Heart right ventricle (tissue), 16 donors: ENCODE results near the gene SIL1. TPM values are rescaled to one million over a fixed set of nuclear protein-coding genes. Genes with fewer than 3 reads are reported as not detected.

Source experiments
- ATAC-seq, 8 donors: fragments of 200-7000 bp; cut with Tn5 transposase; one replicate each; pipeline ENCODE4 v1.9.1; 2020; ENCODE audit warnings: mild to moderate bottlenecking in 8 of 8, moderate library complexity in 8 of 8, moderate number of reproducible peaks in 1 of 8
- DNase-seq, 2 donors: peaks; one replicate each; pipeline ENCODE4 v3.0.0-alpha.2; 2020
- H3K27ac ChIP-seq, 10 donors: fragments of 200-600 bp; sonication (generic) in 2 of 10; one replicate each; pipeline versions ENCODE4 v1.5.0 to v1.8.0; 2020 to 2022; ENCODE audit warnings: mild to moderate bottlenecking in 3 of 10
- H3K27me3 ChIP-seq, 7 donors: fragments of 200-600 bp; one replicate each; pipeline ENCODE4 v1.8.0; 2021 to 2022; ENCODE audit warnings: mild to moderate bottlenecking in 2 of 7
- H3K36me3 ChIP-seq, 9 donors: fragments of 200-600 bp; sonication (generic) in 1 of 9; one replicate each; pipeline versions ENCODE4 v1.5.0 to v1.8.0; 2020 to 2022; ENCODE audit warnings: mild to moderate bottlenecking in 2 of 9
- H3K4me1 ChIP-seq, 9 donors: fragments of 200-600 bp; sonication (generic) in 1 of 9; one replicate each; pipeline versions ENCODE4 v1.5.0 to v1.8.0; 2020 to 2022; ENCODE audit warnings: mild to moderate bottlenecking in 4 of 9
- H3K4me3 ChIP-seq, 10 donors: fragments of 200-600 bp; sonication (generic) in 2 of 10; one replicate each; pipeline versions ENCODE4 v1.5.0 to v1.8.0; 2020 to 2022; ENCODE audit warnings: mild to moderate bottlenecking in 7 of 10, moderate library complexity in 2 of 10
- H3K9me3 ChIP-seq, 11 donors: fragments of 200-600 bp in 10 of 11; sonication (generic) in 2 of 11; one replicate each; pipeline versions ENCODE4 v1.5.0 to v1.8.0; 2013 to 2022; ENCODE audit warnings: mild to moderate bottlenecking in 2 of 11, control low read depth in 1 of 11, moderate library complexity in 1 of 11
- CTCF ChIP-seq, 9 donors: fragments of 200-600 bp; sonication (generic) in 2 of 9; IDR thresholded peaks; one replicate each; pipeline versions ENCODE4 v1.5.0 to v1.8.0; 2021 to 2022; ENCODE audit warnings: antibody characterized with exemption in 9 of 9, mild to moderate bottlenecking in 5 of 9, moderate library complexity in 1 of 9
- WGBS, 2 donors: extraction: QIAGEN DNeasy Blood & Tissue Kit; methylation state at CpG; one replicate each; pipeline ENCODE4 v1.1.7; 2013; ENCODE audit warnings: inconsistent platforms in 1 of 2; 5-methylcytosine and 5-hydroxymethylcytosine counted together
- intact Hi-C, 10 donors: fragments of 100-400 bp; cut with DNase I; formaldehyde crosslinking; loops; one replicate each; pipeline versions ENCODE4 v1.11.1 to v1.14.2; 2022
- polyA plus RNA-seq, 2 donors: library from polyadenylated mRNA; stranded (reverse); fragments of 200-250 nt; gene quantifications; one replicate each; pipeline ENCODE4 v1.2.3, GENCODE V29; 2013
- total RNA-seq, 10 donors: library from RNA; stranded (reverse); fragmentation: NEBNext Ultra II Directional in 3 of 10; extraction: Animal tissue kit (Norgen Biotek cat#: 25700) in 3 of 10; gene quantifications; one replicate each; pipeline versions ENCODE4 v1.2.1 to v1.2.4, GENCODE V29; 2021 to 2023
- donor health status: Arrhythmogenic right ventricular cardiomyopathy.
- donor health status: ischemic (EF 13 %, LVEDD 7.1; RV severe dilation, severe dysfunction).
- donor health status: healthy with polysubstance abuse.
- donor health status: DM: no; HTN: yes; CAD: no.
- donor health status: DM: no; HTN: no; CAD: no.
- donor health status: ischemic (EF 25% LVEDD 6.9; RV normal size, moderate dysfunction).
- donor health status: ischemic (EF 25% LVEDD 5.7; RV mildly dilated, moderate dysfunction).
- donor health status: healthy.
- donor health status: DM: yes; HTN: yes; CAD: no.
- donor health status: Ischemic cardiomyopathy.
- donor health status: ischemic (EF 35%, LVEDD 5.7; RV mildly dilated, moderate dysfunction).
- donor health status: nonischemic (EF 11% LVEDD 7.7; RV severe dilation, severe dysfunction).
- donor health status: DM: yes; HTN: yes; CAD: no.
- donor health status: PGD.
- donor health status: ischemic (EF 29% LVEDD 5.4; RV normal size, mild dysfunction).
- donor health status: nonischemic (EF 23%, LVEDD 6.1; RV moderate dilation, normal function).

SIL1 gene
- total and polyA plus RNA-seq, 12 donors, result 26.7 to 94.7 (median 44.3) TPM

GRCh38 chr5:139090581-139090980 is 107.6 kb downstream of the SIL1 start:
- Histone ChIP-seq H3K4me3 (no peak overlapping the region), H3K27me3 (no peaks in the 10 kb centered on the region), H3K4me1 (peaks cover 0 to 19% (median 9%) of the 10 kb centered on the region in 9 donors), H3K27ac (no peak overlapping the region), H3K36me3 (no peaks in the 10 kb centered on the region), H3K9me3 (no peaks in the 10 kb centered on the region)
- ATAC-seq (no peak), DNase-seq (no peak)
- 97 to 98% methylated on average over 5 of the region's 5 CpGs for WGBS, 2 donors
- intact Hi-C loops, result loop anchor here in 9 of 10 donors (2.0 to 10.0 kb wide), 4 partner anchors 167 to 174 kb away; no protein-coding TSS in a partner anchor
- no peak for TF ChIP-seq CTCF (IDR thresholded peaks at IDR 0.05)

- TF ChIP-seq CTCF (IDR thresholded peaks at IDR 0.05), result no peak
- Histone ChIP-seq H3K4me3 (no peak overlapping the region), H3K36me3 (no peaks in the 10 kb centered on the region), H3K27me3 (no peaks in the 10 kb centered on the region), H3K4me1 (peaks cover 0 to 16% (median 9%) of the 10 kb centered on the region in 9 donors), H3K27ac (no peak overlapping the region), H3K9me3 (no peaks in the 10 kb centered on the region)
- intact Hi-C loops, result no loop called here
- WGBS, 2 donors, result 38 to 39% methylated on average over 1 of the region's 1 CpG
- ATAC-seq, result no peak
- DNase-seq, result no peak
Measured at GRCh38 chr5:139088024-139088423, 110.1 kb downstream of the SIL1 start.

- H3K4me3 ChIP-seq, result no peak overlapping the region
- TF ChIP-seq CTCF (IDR thresholded peaks at IDR 0.05), result no peak
- 87 to 92% methylated on average over 2 of the region's 2 CpGs for WGBS, 2 donors
- no peaks in the 10 kb centered on the region for H3K36me3 ChIP-seq
- ATAC-seq (no peak), DNase-seq (no peak)
- H3K27me3 ChIP-seq, result no peaks in the 10 kb centered on the region
- no peak overlapping the region for H3K27ac ChIP-seq
- no peaks in the 10 kb centered on the region for H3K9me3 ChIP-seq
- peaks cover 0 to 11% (median 0%) of the 10 kb centered on the region in 9 donors for H3K4me1 ChIP-seq
- intact Hi-C loops, result no loop called here
Measured at GRCh38 chr5:139082813-139083498, 115.2 kb downstream of the SIL1 start.

GRCh38 chr5:139079991-139080610 is 118.1 kb downstream of the SIL1 start:
- no peak overlapping the region for H3K4me3 ChIP-seq
- DNase-seq, result no peak
- no peaks in the 10 kb centered on the region for H3K36me3 ChIP-seq
- no peaks in the 10 kb centered on the region for H3K27me3 ChIP-seq
- WGBS, 2 donors, result 94 to 96% methylated on average over 2 of the region's 2 CpGs
- TF ChIP-seq CTCF (IDR thresholded peaks at IDR 0.05), result no peak
- H3K4me1 ChIP-seq, result peaks cover 0 to 25% (median 10%) of the 10 kb centered on the region in 9 donors
- ATAC-seq, result no peak
- no peak overlapping the region for H3K27ac ChIP-seq
- intact Hi-C loops, result no loop called here
- no peaks in the 10 kb centered on the region for H3K9me3 ChIP-seq
